Activated gamma-delta T cell treated with anti-CD3 and anti-CD28 coated beads, Interleukin-2, amount 50 U/mL, for 16 hours (primary cell): Measurements from ENCODE around the gene PRDM16.

Source experiments
- DNase-seq: peaks from one replicate; pipeline ENCODE4 v3.0.0-alpha.2; 2020; ENCODE audit warnings: low read depth

Gene PRDM16

GRCh38 chr1:3463408-3463863, 394.4 kb downstream of the PRDM16 start:
- no peak for DNase-seq

DNA sequence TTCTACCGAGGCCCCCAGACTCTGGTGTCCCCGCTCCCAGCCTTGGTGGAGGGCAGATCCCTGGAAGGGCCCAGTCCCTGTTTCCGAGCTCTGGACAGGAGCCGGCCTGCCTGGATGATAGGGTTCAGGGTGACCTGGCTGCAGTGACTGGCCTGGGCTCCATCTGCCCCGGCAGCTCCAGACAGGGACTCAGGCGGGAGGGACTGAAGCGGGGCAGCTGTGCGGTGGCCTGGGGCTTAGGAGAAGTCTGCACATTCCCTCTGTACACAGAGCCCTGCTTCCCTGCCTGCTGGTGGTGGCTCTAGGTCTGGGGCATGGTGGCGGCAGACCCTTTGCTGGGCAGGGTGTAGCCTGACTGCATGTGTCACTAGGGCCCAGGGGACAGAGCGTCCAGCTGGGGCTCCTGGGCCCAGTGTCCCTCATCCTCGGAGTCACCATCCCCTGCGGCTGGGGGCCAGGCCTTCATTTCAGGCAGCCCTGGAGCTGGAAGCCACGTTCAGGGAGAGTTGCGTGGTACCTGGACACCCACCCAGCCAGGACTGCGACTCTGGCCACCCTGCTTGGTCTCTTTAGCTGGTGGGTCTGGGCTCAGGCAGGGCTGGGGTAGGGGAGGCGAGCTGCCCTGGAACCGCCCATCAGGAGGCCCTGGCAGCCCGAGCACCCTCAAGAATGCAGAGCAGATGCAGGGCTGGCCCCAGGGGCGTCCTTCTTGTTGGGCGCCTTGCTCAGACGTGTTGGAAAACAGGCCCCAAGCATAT, 395.1 kb downstream of the PRDM16 start:
- DNase-seq = no peak

GRCh38 chr1:3464649-3465025, 395.6 kb downstream of the PRDM16 start:
- DNase-seq = no peak

DNA sequence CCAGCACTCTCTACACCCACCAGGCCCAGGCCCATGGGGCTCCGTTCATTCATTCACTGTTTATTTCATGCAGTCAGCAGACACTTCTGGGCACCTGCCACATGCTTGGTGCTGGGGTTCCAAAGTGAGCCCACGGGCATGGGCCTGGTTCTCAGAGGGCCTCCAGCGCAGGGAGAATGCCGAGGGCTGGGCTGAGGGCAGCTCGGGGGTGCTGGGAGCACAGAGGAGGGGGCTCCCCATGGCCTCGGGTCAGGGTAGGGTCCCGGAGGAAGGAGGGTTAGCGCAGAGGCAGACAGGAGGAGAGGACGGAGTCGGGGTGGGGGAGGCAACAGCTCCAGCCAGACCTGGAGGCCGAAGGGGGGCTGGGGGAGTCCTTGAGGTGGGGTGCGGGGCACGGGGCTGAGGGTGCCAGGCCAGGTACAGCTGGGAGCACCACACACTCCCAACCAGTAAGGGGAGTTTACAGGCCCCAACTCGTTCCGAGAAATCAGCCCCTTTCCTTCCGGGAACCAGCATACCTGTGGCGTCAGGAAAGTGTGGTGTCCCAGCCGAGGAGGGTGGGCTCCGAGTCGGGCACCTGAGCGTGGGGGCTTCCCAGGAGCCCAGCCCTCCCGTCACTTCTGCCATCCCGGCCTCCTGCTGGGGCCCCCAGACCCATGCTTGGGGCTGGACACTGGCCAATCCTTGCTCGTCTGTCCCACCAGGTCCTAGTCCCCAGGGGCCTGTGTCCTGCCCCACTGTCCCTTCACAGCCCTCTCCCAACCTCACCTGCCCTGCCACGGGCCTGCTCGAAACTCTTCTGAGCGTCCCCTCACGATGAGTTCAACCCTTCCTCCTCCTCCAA, 396.3 kb downstream of the PRDM16 start:
- DNase-seq = no peak

DNA sequence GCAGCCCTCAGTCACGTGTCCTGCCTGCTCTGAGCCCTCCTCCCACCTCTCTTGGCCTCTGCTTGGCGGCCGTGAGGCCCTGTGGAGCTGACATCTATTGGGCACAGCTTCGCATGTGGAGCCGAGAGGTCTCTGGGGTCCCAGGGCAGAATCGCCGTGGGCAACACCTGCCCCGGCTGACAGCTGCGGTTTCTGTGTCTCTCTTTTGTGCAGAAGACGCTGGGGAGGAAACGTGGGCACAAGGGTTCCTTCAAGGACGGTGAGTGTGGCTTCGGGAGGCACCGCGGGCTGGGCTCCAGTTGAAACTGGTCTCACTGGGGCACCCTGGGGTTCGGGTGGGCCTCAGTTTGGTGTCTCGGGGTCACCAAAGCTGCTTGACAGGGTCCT, 396.9 kb downstream of the PRDM16 start:
- DNase-seq = no peak

DNA sequence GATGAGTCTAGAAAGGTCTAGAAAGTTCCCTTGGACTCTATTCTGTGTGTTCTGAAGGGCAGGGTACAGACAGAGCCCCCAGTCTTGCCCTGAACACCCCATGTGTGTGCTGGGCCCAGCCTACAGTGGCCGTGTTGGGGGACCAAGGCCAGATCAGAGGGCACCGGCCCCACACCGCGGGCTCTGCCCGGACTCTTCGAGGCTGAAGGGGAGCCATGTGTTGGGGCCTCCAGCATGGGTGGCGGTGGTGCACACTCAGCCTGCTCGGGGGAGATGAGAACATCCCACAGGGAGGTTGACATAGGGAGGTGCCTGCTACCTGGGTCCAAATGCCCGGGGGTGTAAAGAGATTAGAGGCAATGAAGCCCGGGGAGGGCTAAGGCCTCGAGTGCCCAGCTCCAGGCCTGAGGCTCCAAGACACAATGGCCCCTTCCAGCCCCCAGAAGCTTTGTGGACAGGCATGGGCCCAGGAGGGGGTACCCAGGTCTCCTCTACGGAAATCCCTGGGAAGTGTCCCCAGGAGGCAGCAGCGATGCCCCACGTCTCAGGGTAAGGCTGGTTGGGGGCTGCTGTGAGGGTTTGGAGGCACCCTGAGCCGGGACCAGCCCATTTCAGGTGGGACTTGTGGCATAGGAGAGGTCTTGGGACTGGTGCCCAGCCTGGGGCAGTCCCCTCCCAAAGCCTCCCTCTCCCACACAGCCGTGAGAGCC, 397.5 kb downstream of the PRDM16 start:
- no peak for DNase-seq

DNA sequence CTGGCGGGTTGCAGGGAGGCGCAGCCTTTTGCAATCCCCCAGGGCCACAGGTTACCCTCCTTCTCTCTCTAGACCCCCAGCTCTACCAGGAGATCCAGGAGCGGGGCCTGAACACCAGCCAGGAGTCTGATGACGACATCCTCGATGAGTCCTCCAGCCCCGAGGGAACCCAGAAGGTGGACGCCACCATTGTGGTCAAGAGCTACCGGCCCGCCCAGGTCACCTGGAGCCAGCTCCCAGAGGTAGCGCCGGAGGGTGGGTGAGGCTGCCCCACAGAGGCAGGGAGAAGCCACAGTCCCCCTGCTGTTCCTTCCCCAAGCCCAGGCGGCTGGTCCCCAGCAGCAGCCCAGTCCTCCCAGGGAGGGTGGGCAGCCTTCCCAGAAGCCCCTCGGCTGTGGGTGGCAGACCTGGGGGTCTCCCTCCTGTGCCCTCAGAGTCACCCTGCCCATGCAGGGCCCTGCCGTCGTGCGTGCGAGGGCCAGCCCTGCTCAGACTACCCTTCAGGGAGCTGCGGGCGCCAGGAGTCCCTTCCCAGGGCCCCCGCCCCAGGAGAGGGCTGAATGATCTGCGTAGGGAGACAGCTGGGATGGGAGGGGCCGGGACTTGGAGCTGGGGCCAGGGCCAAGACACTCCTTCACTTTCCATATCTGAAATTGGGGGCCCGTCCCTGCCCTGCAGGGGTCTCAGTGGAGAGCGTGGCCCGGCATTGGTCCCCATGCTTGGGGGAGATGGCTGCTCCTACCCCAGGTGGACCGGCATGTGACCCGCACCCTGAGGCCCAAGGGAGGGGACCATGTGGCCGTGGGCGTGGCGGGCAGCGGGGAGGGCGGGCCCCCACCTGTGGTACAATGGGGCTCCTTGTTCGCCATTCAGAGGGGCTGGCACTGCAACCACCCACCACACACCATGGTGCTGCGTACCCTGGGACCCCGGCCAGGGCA, 398.4 kb downstream of the PRDM16 start:
- DNase-seq = no peak

DNA sequence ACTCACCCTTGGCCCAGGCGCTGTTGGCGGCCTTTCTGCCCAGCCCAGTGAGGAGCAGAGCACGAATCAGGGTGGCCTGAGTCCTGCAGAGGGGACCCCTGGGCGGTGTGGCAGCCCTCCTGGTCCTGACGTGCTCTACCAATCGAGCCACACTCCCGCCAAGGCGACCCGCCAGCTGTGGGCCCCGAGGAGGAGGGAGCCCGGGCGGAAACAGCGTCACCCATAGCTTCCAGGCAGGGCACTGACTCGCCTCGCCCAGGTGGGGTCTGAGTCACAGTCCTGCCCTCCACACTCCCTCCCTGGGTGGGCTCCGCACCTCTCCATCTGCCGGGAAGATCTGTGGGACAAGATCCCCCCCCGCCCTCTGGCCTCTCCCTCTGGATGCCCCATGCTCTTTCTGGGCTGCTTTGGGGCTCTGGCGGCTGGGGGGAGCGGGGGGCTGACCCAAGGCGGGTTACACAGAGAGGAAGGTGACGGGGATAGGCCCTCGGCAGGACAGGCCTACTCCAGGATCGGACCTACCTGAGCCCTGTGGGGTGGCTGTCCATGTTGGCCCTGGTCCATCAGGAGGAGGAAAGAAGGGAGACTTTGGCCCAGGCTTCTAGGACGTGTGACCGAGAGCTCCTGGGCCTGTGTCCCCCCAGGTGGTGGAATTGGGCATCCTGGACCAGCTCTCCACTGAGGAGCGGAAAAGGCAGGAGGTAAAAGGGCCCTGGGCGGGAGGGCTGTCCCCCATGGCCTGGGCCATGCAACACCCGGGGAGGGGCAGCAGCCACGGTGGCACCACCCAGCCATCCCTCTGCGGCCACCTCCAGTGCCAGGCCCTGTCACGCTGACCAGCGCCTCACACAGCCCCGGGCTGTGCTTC, 399.5 kb downstream of the PRDM16 start:
- no peak for DNase-seq

- no peak for DNase-seq
Measured at GRCh38 chr1:3469104-3469848, 400.3 kb downstream of the PRDM16 start.

DNA sequence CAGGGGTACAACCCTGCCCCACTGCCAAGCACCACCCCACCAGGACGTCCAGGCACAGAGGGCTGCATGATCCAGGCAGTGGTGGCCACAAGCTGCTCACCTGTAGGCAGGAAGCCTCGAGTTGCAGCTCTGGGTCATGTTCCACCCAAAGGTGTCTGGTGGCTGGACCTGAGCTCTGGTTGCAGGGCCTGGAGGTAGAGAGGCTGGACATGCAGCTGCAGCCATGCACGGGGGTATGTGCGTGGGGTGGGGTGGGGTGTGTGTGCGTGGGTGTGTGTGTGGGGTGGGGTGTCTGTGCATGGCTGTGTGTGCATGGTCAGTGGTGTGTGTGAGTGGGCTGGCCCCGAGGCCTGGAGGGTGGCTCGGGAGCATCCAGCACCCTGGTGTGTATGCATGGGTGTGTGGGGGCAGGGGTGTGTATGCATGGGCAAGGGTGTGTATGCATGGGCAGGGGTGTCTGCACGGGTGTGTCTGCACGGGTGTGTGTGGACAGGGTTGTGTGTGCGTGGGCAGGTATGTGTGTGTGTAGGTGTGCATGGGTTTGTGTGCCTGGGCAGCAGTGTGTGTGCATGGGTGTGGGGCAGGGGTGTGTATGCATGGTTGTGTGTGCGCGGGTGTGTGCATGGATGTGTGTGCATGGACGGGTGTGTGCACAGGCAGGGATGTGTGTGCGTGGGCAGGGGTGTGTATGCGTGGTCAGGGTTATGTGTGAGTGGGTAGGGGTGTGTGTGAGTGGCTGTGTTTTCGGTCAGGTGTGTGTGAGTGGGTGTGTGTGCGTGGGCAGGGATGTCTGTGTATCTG, 401.0 kb downstream of the PRDM16 start:
- no peak for DNase-seq

- DNase-seq = no peak
Measured at GRCh38 chr1:3470650-3471355, 401.8 kb downstream of the PRDM16 start.

- DNase-seq = no peak
Measured at GRCh38 chr1:3471356-3472087, 402.5 kb downstream of the PRDM16 start.

DNA sequence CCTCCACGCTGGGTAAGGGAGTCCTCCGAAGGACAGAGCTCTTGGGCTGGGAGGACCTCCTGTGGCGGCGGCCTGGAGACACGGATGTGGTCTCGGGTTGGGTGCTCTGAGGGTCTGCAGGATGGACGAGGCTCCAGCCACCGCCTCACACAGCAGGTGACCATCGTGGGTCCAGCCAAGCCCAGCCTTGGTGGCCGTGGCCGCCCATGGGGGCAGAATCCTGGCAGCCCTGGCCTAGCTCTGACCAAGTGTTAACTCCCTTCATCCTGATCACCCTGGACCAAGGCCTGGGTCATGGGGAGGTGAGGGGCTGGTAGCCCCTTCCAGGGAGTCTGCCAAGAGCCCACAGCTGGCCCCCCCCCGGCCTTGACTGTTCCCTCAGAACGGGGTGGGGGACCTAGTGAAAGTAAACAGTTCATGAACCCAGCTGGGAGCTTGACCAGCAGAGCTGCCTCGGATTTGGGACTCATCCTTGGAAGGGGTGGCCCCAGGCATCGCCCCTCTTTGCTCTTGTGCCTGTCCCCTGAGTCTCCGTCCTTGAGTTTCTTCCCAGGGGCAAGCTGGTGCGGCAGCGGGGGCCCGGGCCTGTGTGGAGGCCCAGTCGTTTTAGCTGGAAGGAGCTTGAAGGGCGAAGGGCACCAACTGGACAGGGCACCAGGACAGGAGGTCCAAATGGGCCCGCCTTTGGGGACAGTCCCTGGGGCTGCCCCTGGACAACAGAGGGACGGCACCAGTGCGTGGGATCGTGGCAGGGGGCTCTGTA, 403.3 kb downstream of the PRDM16 start:
- no peak for DNase-seq

DNA sequence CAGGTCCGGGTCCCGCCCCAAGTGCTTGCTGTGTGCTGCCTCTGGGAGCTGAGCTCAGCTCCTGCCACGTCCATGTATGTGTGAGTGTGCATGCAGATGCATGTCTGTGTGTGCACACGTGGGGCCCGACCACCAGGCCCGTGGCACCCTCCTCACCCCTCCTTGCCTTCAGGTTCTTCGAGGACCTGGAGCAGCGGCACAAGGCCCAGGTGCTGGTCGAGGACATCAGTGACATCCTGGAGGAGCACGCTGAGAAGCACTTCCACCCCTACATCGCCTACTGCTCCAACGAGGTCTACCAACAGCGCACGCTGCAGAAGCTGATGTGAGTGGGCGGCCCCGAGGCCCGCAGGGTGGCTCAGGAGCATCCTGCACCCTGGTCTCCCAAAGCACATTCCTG, 403.9 kb downstream of the PRDM16 start:
- no peak for DNase-seq

DNA sequence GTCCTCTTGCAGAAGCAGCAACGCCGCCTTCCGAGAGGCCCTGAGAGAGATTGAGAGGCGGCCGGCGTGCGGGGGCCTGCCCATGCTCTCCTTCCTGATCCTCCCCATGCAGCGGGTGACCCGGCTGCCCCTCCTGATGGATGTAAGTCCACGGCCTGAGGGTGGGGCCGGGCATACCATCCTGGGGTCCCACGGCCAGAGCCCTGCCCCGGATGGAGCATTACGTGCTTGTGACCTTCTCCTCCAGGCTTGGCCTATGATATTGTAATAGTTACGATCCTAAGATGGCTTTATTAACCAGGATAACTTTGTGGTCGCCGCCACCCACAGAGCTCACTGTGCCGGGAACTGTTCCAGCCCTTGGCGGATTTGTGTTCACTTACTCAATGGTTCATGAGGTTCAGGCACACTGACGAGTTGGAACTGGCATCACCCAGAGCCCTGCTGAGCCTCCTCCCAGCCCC, 404.4 kb downstream of the PRDM16 start:
- DNase-seq = no peak

GRCh38 chr1:3474016-3474415, 405.0 kb downstream of the PRDM16 start:
- no peak for DNase-seq

DNA sequence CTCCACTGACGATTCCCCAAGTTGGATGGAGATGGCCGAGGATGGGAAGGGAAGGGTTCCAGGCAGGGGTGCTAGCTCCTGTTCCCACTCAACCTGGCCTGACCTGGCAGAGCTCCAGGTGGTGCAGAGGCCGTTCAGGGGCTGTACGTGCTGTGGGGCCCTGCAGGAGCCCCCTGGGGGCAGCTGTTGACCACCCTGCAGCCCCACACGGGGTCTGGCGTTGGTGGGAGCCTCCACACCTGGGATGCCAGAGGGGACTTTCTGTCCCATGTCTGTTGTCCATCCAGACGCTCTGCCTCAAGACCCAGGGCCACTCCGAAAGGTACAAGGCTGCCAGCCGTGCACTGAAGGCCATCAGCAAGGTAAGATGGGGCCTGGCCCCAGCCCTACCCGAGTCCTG, 405.4 kb downstream of the PRDM16 start:
- DNase-seq = no peak
